Measurements from ENCODE around the gene NPIPB2. TPM values are rescaled to one million over a fixed set of nuclear protein-coding genes. Genes with fewer than 3 reads are reported as not detected.

The NPIPB2 gene
- total and polyA plus RNA-seq, 10 of the 15 experiments (the other 5 are each of a cell fraction or from before 2014, with no cell fraction given), result 1.9 to 29.3 (median 10.8) TPM

GRCh38 chr16:11977376-11978041, 35.7 kb upstream of the NPIPB2 start:
- peak overlapping the region; percentile 88 for H3K27ac ChIP-seq (ENCODE audit: control insufficient read depth, insufficient read depth)
- no peak overlapping the region for H2AFZ ChIP-seq (ENCODE audit: control insufficient read depth, low read depth, low read length)
- RAD21 ChIA-PET (ENCODE audit: unreplicated experiment), result interaction anchor here (1.2 to 5.9 kb wide), 9 partner anchors 10 to 90 kb away, joined by 3 to 162 read pairs (median 6); partner anchors contain the start of gene TNFRSF17
- SMC1A ChIA-PET (ENCODE audit: uncharacterized antibody, unreplicated experiment), result interaction anchor here (0.9 to 5.9 kb wide), 10 partner anchors 11 to 57 kb away, joined by 3 to 162 read pairs (median 6); partner anchors contain the start of gene TNFRSF17
- peak overlapping the region; percentile 96 for H3K4me3 ChIP-seq
- CTCF ChIA-PET, result interaction anchor here (1.0 to 5.6 kb wide), 4 partner anchors 12 to 90 kb away, joined by 3 to 73 read pairs (median 10); partner anchors contain the start of gene TNFRSF17
- peaks cover 60% of the 10 kb centered on the region for H3K79me2 ChIP-seq (ENCODE audit: control insufficient read depth, insufficient read depth, low read length)
- DNase-seq (ENCODE audit: low read depth, low spot score), result no peak
- H4K20me1 ChIP-seq (ENCODE audit: control insufficient read depth, insufficient read depth), result no peaks in the 10 kb centered on the region
- peaks cover 14% of the 10 kb centered on the region for H3K4me1 ChIP-seq (ENCODE audit: control insufficient read depth, insufficient read depth, low read length)
- intact Hi-C loops (cut with micrococcal nuclease; ENCODE audit: unreplicated experiment), result loop anchor here (1.0 to 2.0 kb wide), 2 partner anchors 13 to 28 kb away; no protein-coding TSS in a partner anchor
- in situ Hi-C loops (cut with MboI), result loop anchor here (10.0 kb wide), 1 partner anchor 1013 kb away; no protein-coding TSS in a partner anchor
- peaks cover 0 to 5% of the 10 kb centered on the region in 2 experiments; a peak in 1 of 4 replicates for H3K36me3 ChIP-seq (ENCODE audit: control insufficient read depth in 2 of 2, insufficient read depth in 2 of 2, low read length in 1 of 2)
- no peak for ATAC-seq
- 8% methylated on average over 12 of the region's 12 CpGs for WGBS (ENCODE audit: insufficient coverage, insufficient replicate concordance, low lambda C conversion rate, missing lambda C conversion rate)
- POLR2A ChIA-PET, result interaction anchor here (0.6 to 6.0 kb wide), 11 partner anchors 10 to 191 kb away, joined by 3 to 171 read pairs (median 5); partner anchors contain the start of genes RSL1D1 and TNFRSF17
- BruUV-seq (replicated peaks), result no TSS peak
- FAIRE-seq, result no peak
- peak overlapping the region; percentile 80 for H3K4me2 ChIP-seq (ENCODE audit: control insufficient read depth, insufficient read depth)
- H3K9ac ChIP-seq (ENCODE audit: control insufficient read depth, insufficient read depth, low read length), result peak overlapping the region; percentile 79
- H3K27me3 ChIP-seq (replicated peaks in 1 of 2; ENCODE audit: control insufficient read depth in 2 of 2, insufficient read depth in 2 of 2, low read length in 1 of 2), result no peaks in the 10 kb centered on the region
- no peaks in the 10 kb centered on the region; the same call in 2 of the 3 replicates for H3K9me3 ChIP-seq (replicated peaks; ENCODE audit: control insufficient read depth, insufficient read depth, low read length)
- TF ChIP-seq ZZZ3 (IDR thresholded peaks at IDR 0.05; ENCODE audit: control insufficient read depth, insufficient read length, low read depth) (no peak), ZBED1 (IDR thresholded peaks at IDR 0.05; ENCODE audit: borderline replicate concordance) (no peak), CUX1 (IDR thresholded peaks at IDR 0.05; ENCODE audit: insufficient replicate concordance, low read depth, low read length) (no peak), IKZF2 (IDR thresholded peaks at IDR 0.05) (0 out of 4 replicates have a peak, but pooled peaks of 1 of the 2 experiments have one; percentile 10), SKIL (IDR thresholded peaks at IDR 0.05; ENCODE audit: low read depth, poor library complexity, severe bottlenecking) (no peak), NRF1 (conservative IDR thresholded peaks at IDR 0.05; ENCODE audit: low read depth, low read length) (no peak), NR2C2 (IDR thresholded peaks at IDR 0.05; ENCODE audit: borderline replicate concordance, control insufficient read depth, insufficient read length, low read depth) (no peak), IKZF1 (conservative IDR thresholded peaks at IDR 0.05) (0 out of 2 replicates have a peak, but pooled peaks have one; percentile 9), NFYA (IDR thresholded peaks at IDR 0.05; ENCODE audit: borderline replicate concordance, low read depth, low read length) (no peak), DPF2 (IDR thresholded peaks at IDR 0.05) (no peak), ELK1 (IDR thresholded peaks at IDR 0.05; ENCODE audit: low read depth, low read length) (no peak)

Data from GM12878 (cell line).